NCI-H345 (cell line): ENCODE measurements around the gene KIFC1.

Experiments
- DNase-seq: peaks from one replicate; lab custom pipeline; 2025; lab: John Stamatoyannopoulos, UW

Gene KIFC1

DNA sequence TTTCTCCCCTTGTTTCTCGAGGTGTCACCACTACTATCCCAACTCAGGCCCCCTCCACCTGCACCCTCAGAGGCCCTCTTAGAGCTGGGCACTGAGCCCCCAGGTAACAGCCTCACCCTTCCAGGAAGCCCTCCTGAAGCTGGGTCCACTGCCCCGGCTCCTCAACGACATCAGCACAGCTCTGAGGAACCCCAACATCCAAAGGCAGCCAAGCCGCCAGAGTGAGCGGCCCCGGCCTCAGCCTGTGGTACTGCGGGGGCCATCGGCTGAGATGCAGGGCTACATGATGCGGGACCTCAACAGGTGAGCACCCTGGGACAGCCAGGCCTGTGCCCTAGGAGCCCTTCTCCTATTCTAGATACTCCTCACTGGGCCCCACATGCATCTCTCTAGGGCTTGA lies 49.8 kb downstream of the KIFC1 start:
- no peak for DNase-seq

DNA sequence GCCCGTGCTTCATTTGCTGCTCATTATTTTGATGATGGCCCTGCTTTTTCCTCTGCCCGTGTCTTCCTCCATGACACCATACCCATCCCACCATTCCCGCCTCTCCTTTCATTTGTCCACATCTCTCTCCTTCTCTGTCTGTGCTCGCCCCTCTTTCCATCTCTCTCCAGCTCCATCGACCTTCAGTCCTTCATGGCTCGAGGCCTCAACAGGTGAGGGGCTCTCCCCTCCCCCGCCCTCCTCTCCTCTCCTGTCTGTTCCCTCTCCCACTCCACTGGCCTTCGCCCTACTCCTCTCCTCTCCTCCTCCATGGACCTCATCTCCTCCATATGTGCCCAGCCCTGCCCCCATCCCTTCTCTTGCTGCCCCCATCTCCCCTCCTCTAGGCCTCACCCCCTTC lies 50.7 kb downstream of the KIFC1 start:
- no peak for DNase-seq

DNA sequence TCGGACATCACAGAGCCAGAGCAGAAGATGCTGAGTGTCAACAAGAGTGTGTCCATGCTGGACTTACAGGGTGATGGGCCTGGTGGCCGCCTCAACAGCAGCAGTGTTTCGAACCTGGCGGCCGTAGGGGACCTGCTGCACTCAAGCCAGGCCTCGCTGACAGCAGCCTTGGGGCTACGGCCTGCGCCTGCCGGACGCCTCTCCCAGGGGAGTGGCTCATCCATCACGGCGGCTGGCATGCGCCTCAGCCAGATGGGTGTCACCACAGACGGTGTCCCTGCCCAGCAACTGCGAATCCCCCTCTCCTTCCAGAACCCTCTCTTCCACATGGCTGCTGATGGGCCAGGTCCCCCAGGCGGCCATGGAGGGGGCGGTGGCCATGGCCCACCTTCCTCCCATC lies 51.4 kb downstream of the KIFC1 start:
- no peak for DNase-seq

GRCh38 chr6:33443619-33444504 lies 52.2 kb downstream of the KIFC1 start:
- DNase-seq = no peak

DNA sequence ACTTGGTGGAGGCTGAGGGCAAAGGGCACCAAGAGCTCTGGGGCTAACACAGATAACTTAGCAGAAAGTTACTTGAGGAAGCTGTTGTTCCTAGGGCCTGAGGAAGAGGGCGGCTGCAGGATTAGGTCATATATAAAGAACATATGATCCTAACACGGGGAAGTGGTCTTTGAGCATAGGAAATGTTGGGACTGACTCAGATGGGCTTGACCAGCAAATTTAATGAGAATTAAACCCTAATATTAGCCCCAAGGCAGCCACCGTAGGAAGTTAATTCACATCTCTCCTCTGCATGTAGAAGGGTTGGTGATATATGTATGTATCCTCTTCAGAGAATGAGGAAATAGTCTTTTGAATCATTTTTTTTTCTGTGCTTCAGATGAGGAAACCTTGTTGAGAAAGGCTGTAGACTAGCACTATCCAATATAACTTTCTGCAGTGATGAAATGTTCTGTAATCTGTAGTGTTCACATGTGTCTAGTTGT lies 53.5 kb downstream of the KIFC1 start:
- no peak for DNase-seq

GRCh38 chr6:33446356-33446755 lies 54.7 kb downstream of the KIFC1 start:
- DNase-seq = no peak

DNA sequence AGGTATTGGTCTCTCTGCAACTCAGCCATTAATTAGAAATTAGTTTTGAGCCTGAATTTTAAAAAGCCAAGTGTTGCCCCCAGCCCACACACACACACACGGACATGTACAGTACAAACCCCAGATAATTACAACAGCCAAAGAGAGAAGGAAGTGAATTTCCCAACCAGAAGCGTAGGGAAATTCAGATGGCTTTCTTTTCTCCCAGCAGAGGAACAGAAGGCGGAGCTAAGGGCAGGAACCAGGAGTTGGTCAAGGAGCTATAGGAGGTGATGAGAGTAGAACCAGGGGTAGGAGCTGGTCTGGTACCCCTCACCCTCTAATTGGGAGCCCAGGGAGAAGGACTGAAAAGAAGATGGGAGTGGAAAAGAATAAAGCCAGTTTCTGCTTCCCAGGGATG lies 58.8 kb downstream of the KIFC1 start:
- no peak for DNase-seq

- DNase-seq = no peak
Measured at GRCh38 chr6:33451606-33452005, 60.0 kb downstream of the KIFC1 start.

DNA sequence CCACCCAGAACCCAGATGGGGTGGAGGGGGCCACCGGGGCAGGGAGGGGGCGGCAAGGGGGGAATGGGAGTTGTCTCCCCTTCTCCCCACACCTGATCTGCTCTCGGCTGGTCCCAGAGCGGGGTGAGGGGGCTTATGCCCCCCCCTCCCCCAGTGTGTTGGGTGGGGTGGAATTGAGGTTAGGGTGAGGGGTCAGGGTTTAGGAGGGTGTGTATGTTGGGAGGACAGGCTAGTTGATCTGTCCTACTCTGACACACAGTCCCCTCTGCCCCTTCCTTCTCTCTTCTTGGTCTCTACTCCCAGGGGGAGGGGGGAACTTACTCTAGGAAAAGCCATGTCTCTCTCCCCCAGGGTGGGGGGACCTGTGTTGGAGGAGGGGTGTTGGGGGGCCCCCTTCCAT lies 60.9 kb downstream of the KIFC1 start:
- no peak for DNase-seq

- DNase-seq = no peak
Measured at GRCh38 chr6:33453393-33454008, 61.9 kb downstream of the KIFC1 start.

DNA sequence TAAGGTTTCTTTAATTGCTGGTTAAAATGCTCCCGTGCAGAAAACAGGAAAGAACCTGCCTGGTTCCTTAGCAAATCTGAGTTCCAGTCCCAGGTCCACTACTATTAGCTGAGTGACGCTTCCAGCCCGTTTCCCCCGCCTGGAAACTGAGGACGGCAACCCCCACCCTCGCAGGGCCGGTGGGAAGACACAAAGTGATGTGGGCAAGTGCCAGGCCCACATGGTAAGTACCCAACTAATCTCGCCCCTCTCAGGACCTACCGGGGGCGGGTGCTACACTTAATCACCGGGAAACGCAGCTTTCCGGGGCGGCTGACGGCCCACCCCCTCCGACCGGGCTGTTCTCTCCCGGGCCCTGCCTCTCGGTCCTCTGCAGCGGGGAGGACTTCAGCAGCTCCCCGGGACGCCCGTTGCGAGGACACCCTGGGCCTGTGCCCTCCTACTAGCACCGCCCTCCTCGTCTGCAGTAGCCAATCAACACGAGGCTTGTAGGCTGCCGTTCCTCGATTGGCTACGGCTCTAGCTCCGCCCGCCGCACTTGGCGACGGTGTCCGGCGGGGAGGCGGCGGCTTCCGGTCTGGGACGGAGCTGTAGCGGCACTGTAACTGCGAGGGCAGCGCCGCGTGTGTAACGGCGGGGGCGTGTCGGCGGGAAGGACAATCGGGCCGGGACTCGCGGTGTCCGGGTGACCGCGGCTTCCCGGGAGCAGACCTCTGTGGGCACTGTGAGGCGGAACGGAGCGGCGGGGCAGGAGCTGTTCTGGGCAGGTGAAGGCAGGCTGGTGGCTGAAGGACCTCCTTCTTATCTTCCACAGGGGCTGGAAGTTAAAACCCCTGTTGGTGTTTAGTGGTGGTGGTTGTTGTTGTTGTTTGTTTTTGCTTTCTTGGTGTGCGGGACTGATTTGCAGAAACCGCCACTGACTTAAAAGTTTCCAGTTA lies 62.7 kb downstream of the KIFC1 start, which contains the start of gene ZBTB9:
TSS of gene ZBTB9 (plus strand) at position 568 of the 938 bp plus-strand sequence. CDS start 525 bp downstream, outside the sequence.
- DNase-seq = peak; percentile 97

GRCh38 chr6:33455051-33455450 lies 63.4 kb downstream of the KIFC1 start:
- DNase-seq = no peak

DNA sequence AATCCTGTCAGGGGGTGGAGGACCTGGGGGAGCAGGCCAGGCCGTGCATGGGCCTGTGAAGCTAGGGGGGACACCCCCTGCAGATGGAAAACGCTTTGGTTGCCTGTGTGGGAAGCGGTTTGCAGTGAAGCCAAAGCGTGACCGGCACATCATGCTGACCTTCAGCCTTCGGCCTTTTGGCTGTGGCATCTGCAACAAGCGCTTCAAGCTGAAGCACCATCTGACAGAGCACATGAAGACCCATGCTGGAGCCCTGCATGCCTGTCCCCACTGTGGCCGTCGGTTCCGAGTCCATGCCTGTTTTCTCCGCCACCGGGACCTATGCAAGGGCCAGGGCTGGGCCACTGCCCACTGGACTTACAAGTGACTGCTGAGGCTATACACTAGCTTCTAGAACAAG lies 64.5 kb downstream of the KIFC1 start:
- DNase-seq = no peak

DNA sequence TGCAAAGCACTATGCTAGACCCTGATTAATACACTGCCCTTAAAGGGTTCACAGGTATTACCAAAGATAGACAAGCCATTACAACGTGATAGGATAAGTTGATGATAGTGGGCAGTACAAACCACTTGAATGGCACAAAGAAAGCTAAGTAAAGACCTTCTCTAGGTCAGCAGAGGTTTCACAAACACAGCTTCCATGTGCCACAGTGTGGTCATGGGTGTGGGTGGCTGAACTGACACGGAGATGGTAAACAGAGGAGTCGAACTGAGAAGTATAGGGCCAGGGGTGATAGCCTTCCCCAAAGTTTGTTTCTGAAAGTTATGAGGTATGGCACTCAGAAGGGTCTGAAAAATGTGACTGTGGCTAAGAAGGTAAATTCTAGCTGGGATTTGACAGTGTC lies 67.1 kb downstream of the KIFC1 start:
- no peak for DNase-seq

DNA sequence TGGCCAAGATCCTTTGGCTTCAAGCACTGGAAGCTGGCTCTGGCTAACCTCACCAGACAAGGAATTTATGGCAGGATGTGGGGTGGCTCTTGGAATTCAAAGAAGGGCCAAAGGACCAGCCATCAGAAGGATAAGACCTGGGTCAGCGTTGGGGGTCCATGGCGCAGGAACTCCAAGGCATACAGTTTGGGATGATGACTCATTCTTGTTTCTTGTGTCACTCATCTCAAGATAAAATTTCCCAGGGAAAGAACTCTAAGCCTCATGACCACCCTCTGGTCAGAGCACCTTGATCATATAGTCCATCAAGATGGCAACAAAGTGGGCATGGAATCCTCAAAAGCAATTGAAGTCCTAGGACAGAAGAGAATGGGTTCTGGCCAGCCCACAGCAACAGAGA lies 67.6 kb downstream of the KIFC1 start:
- no peak for DNase-seq
